HG03558 (cell line): ENCODE data around the gene NKG7.

Experiments
- ATAC-seq: cut with Tn5 transposase; IDR thresholded peaks from one replicate; pipeline ENCODE4 v1.9.1; 2021; ENCODE audit warnings: moderate number of reproducible peaks; ENCODE audit not compliant: unreplicated experiment; ENCODE audit errors: extremely low read depth

NKG7 gene

DNA sequence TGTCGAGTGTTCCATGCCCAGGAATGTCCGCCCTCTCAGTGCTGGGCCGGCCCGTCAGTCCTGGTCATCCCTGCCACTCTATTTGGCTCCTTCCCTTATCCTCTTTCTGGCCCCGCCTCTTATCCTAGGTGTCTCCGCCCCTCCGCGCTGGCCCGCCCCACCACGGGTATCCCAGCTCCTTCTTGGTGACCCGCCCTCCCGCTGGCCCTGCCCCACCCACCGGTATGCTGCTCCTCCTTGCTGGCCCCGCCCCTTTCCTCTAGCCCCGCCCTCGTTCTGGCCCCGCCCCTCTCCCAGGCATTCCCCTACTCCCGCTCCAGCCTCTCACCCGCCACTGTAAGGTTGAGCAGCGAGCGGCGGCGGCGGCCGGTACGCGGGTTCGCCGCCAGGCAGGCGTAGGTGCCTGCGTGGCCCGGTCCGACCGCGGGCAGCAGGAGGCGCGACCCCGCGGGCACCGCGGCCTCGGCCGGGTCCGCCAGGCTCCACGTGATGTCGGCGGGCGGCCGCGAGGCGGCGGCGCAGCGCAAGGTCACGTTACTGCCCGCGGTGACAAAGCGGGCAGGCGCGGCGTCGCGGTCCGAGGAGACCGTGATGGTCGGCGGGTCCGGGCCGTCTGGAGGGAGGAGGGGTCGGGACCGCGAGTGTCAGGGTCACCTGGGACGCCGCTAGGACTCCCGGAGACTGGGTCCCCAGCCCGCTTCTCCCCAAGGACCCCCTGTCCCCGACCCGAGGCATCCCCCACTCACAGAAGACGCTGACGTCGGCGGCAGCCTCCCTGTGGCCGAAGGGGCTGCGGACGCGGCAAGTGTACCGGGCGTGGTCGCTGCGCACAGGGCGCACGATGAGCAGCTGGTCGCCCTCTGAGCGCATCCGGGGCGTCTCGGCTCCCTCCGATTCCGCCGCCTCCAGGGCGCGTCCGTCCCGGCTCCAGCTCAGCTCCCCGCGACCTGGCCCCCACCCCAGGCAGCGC is 32.5 kb downstream of the NKG7 start:
- ATAC-seq: no peak

DNA sequence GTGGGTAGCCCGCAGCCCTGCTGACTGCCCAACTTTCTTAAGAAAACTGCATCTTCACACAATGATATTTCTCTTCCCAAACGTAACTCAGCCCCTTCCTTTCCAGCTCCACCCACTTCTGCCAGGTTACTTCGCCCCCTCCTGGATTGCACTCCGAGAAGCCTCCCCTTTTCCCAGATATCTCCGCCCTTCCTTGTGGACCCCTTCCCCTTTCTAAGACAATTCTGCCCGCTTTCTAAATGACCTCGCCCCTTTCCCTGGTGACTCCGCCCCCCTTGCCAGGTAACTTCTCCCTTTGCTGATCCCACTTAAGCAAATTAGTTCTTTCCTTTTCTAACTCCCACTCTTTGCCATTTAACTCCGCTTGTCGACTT is 33.2 kb downstream of the NKG7 start:
- no peak for ATAC-seq

DNA sequence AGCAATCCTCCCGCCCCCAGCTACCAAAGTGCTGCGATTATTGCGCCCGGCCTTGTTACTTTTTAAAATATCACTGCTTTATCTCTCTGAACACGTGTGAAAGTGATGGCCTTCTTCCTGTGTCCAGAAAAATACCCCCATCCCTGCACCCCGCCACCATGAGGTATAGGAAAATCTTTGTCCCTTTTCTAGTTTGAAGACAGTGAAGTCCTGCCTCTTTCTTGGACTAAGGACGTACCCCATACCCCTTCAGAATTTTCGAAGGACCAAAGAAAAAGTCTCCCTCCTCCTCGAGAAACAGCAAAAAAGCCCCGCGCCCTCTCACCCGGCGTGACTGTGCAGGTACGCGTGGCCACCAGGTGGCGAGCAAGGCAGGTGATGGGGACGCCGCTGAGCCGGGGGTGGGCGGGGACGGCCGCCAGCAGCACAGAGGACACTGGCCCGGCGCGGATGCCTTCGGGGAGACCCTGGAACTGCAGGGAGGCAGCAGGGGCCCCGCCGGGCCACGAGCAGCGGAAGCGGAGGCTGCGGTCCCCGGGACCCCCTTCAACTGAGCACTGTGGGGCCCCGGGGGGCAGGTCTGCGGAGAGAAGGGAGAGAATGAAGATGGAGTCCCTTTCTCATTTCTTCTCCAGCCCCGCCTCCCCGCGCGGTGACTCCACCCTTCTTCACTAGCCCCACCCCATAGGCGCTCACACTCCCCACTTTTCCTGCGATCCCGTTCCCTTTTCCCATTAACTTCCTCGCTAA is 33.7 kb downstream of the NKG7 start:
- ATAC-seq: no peak

DNA sequence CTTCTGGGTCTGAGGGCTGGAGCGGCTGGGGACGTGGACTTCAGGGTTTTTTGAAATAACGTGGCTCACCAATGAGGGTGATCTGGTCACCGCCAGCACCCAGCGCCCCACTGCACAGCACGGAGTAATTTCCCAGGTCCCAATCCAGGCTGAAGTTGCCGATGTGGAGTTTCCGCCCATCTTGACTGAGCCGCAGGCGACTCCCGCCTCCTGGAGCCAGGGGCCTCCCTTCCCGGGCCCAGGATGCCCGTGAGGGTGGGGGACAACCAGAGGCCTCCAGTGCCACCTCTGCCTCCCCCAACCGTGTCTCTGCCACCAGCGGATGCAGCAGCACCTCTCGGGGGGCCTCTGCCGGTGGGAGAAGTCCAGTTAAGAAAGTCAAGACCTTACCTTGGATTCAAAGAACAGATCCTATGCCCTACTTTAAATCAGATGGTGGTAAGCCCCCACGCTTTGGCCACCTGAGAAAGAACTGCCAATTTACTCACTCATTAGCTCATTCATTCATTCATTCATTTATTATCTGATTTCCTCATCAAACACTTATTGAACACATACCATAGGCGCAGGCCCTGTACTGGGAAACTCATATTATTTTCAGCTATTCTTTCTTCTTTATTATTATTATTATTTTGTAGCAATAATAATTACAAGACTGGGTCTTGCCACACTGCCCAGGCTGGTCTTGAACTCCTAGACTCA is 34.4 kb downstream of the NKG7 start:
- ATAC-seq: no peak

DNA sequence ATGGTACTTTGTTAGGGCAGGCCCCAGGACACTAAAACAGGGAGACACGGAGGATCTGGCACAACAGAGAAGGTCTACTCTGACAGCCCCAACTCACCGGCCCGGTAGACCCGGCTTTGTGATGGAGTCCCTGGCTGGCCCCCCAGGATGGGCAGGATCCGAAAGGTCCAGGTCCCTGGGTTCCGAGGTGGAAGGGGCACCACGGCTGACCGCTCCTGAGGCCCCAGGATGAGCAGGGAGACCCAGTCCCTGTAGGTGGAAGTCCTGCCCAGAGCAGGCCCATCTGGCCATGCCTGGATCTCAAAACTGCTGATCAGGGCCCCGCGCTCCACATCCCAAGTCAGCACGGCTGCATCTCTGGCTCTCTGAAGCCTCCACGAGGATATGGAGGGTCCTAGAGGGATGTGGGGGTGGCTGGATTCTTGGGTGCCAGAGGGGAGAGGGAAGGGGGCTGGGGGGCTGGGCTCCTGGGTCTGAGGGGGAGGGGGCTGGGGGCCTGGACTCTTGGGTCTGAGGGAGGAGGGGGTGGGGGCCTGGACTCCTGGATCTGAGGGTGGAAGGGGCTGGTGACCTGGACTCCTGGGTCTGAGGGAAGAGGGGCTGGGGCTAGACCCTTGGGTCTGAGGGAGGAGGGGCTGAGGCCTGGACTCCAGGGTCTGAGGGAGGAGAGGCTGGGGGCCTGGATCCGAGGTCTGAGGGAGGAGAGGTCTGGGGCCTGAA is 35.2 kb downstream of the NKG7 start:
- no peak for ATAC-seq

DNA sequence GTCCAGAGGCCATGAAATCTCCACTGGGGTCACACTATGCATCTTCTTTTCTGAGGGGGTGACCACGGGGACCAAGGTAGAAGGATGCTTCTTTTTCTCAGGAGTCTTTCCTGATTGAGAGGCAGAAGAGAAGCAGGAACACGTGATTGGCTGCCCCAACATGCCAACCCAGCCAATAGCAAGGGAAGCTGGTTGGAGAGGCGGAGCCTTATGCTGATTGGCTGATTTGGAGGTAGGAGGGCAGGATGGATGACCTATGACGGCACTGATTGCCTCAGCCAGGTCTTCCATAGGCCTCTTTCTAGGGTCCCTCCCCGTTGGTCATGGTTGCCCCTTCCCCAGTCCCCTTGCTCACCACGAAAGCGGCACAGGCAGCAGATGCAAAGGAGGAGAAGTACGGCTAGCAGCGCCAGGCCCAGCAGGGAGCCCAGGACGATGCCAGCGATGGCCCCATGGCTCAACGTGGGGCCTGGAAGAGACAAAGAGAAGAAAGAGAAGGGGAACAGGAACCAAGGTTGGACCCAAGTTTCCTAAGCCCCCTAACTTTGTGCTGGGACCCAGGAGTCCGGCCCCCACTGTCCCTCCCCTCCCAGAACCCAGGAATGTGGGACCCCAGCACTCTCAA is 38.5 kb downstream of the NKG7 start:
- no peak for ATAC-seq

DNA sequence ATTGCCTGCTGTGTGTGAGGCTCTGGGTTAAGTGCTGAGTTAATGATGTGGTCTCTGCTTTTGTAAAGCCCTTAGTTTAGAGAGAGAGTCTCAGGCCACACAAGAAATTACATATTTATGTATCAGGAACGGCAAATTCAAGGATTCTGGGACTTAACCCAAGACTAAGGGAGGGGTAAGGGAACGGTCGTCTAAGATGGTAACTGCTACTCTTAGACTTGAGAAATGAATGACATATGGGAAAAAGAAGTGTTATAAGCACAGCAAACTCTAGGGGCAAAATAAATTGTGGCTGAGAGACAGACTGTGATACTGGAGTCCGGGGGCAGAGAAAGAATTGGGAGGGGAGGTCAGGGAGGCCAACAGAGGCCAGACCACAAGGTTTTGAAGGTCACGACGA is 40.7 kb downstream of the NKG7 start:
- ATAC-seq: no peak

DNA sequence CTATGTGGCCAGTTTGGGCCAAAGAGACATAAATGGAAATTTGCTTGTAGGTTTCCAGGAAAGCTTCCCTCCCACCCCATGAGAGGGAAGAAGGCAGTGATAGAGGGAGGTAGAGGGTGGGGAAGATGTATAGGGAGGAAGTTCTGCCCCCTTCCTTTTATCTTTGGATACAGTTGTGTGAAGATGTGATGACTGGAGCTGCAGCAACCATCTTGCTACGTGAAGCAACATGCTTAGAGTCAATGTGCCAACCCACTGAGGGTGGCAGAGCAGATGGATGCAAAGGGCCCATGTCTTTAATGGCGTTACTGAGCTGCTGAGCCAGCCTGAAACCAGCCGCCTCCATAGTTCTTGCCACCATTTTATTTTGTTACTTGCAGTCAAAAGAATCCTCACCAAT is 41.3 kb downstream of the NKG7 start:
- ATAC-seq: no peak

DNA sequence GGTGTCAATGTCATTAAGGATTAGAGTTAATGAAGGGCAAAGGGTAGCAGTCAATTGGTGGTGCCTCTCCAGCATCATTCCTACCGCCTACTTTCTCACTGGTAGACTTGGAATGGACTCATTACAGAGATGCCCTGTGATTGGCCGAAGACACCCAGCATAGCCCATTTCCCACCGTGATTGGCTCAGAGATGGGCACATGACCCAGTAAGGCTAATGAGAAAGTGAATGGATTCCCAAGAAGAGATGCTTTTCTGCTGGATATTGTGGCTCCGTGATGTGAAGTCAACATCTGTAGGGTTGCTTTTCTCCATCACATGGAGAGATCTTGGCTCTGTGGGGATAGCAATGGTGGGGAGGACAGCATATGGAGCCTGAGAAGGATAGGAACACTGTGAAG is 42.1 kb downstream of the NKG7 start:
- ATAC-seq: no peak

DNA sequence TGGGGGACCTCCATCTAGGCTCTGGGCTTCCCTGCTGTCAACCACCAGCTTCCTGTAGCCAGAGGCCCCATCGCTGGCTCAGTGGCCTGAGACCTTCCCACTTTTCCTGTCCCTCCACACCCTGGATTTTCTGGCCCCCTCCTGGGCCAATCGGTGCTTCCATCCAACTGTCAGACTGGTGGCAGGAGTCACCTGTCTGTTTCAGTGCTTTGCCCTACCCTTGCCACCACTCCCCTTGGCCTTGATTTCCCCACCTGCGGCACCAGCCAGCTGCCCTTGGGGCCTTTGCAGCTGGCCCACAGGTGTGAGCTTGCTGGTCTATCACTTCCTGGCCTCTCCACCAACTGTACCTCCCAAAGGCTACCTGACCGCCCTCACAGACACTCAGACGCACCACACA is 43.0 kb downstream of the NKG7 start:
- ATAC-seq: no peak

DNA sequence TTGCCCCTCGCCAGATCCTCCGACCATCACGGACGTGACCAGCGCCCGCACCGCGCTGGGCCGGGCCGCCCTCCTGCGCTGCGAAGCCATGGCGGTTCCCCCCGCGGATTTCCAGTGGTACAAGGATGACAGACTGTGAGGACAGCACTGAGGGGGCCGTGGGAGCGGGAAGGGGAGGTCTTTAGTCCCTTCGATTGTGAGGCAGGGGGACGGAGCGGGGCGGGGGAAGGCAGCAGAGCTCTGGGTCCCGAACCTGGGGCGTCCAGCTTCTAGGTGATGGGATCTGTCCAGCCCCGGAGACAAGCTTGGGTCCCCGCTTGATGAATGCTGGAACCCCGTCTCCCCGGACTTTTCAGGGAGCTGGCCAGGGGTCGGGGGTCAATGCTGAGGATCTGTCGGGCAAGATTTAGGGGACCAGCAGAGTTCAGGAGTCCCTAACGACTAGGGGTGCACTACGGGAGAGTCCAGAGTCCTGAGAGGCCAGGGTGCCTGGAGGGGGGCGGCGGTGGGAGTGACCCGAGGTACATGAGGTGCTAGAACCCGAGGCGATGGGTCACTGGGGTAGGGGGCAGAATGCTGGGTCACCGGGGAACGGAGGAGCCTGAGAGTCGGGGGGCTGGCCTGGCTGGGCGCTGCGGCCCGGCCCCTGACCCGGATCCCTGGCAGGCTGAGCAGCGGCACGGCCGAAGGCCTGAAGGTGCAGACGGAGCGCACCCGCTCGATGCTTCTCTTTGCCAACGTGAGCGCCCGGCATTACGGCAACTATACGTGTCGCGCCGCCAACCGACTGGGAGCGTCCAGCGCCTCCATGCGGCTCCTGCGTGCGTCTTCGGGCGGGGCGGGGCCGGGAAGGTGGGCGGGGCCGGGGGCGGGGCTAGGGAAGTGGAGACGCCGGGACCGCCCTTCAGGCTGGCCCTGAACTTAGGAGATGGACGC is 45.1 kb downstream of the NKG7 start:
- ATAC-seq: no peak

DNA sequence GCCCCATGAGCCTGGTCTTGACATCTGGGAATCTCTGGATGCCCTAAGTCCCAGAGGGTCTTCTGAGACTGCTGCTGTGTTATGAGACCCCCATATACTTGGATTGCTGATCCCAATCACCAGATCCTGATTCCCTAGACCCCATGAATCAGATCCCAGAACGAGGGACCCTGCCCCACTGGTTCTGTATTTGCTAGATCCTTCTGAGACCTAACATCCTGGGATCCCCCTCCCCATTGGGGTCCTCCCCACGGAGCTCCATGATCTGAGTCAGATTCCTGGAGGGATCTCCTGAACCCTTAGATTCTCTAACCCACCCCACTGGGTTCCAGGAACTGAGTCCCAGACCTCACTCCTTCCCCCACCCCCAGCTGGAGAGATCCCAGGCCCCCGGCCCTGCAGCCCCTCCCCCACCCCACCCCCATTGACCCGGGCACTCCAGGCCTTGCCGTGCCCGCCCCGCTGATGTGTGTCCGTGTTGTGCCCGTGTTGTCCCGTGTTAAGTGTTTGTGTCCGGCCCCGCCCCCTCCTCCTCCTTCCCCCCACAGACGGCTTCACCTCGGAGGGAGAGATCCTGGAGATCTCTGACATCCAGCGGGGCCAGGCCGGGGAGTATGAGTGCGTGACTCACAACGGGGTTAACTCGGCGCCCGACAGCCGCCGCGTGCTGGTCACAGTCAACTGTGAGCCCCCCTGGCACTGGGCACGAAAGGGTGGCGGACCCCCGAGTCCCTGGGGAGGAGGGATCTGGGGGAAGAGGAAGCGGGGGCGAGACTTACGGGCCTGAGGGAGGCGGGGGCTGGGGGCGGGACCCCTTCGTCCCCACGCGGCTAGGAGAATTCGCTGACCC is 46.0 kb downstream of the NKG7 start:
- ATAC-seq: no peak

DNA sequence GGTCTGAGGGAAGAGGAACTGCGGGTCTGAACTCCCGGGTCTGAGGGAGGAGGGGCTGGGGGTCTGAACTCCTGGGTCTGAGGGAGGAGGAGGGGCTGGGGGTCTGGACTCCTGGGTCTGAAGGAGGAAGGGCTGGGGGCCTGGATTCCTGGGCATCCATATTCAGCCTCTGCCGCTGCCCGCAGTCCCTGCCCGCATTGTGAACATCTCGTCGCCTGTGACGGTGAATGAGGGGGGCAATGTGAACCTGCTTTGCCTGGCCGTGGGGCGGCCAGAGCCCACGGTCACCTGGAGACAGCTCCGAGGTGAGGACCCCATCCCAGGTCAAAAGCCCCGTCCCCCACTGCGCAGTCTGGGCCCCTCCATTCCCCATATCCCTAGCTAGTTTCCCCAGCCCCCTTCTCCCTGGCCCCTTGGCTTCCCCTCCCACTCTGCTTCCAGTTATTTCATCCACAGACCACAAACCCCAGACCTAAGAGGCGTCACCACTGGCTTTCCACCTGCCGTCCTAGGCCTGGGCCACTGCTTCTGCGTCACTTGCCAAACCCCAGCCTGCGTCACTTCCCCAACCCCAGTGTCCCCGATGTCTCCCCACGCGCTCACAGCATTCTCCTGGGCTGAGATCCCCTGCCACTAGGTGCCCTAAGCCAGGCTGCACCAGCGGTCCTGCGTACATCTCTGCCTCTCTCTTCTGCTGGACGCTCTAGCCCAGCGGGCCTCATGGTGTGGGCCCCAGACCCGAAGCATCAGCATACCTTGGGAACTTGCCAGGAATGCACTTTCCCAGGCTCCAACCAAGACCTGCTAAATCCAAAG is 47.1 kb downstream of the NKG7 start:
- ATAC-seq: no peak

DNA sequence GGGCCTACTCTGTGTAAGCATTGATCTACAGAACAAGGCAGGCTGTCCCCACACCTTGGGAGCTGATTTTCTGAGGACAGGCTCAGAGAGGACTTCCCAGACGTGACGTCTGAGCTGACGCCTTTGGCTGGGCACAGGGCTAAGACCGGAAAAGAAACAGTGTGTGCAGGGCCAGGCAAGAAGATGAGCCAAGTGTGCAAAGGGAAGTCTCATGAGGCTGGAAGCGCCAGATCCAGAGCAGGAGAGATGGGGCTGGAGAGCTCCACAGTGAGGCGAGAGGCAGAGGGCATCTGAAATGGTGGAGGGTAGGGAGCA is 48.3 kb downstream of the NKG7 start:
- ATAC-seq: no peak

DNA sequence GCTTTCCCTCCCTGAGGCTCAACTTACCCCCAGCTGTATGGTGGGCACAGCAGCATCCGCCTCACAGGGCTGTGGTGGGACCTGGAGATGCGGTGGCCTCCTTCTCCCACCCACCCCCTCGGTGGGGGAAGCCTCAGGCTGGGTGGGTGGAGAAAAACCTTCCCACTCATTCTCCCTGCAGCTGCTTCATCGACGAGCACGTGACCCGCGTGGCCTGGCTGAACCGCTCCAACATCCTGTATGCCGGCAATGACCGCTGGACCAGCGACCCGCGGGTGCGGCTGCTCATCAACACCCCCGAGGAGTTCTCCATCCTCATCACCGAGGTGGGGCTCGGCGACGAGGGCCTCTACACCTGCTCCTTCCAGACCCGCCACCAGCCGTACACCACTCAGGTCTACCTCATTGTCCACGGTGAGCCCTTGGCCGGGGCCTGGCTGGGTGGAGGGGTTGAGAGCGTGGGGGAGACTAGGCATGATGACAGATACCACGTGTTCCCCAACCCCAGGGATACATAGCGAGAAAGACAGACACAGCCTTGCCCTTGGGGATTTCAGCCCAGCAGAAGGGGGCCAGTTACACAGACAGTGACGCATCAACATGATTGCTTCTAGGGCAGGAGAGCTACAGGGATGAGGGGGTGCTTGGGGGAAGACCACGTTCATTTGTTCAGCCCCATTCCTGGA is 48.8 kb downstream of the NKG7 start:
- no peak for ATAC-seq

DNA sequence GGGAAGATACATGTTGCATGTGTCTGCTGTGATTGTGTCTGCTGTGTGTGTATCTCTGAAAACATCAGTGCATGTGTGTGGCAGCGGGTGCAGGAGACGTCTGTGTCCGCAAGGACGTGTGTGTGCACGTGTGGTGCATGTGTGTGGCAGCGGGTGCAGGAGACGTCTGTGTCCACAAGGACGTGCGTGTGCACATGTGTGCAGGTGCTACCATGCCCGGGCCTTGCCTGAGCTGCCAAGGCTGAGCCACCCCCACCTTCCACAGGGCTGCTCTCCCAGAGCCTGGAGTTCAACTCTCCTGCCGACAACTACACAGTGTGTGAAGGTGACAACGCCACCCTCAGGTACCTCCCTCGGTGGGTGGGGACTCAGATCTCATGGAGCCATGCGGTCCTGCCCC is 50.7 kb downstream of the NKG7 start:
- no peak for ATAC-seq
